ENCODE measurements around the gene OLAH. TPM values are rescaled to one million over a fixed set of nuclear protein-coding genes. Genes with fewer than 3 reads are reported as not detected.

OLAH gene
- total and polyA plus RNA-seq, 4 donors, result 0.49 to 20.6 (median 4.6) TPM; not detected in 1

GRCh38 chr10:15122477-15123030 lies 78.8 kb downstream of the OLAH start:
- ATAC-seq (ENCODE audit: insufficient read depth, low FRiP score) (no peak), DNase-seq (no peak)
- Histone ChIP-seq H3K27me3 (ENCODE audit: control insufficient read depth in 3 of 3, insufficient read depth in 3 of 3, low read length in 2 of 3) (no peaks in the 10 kb centered on the region), H3K4me3 (no peak overlapping the region), H3K9ac (ENCODE audit: insufficient read depth in 1 of 2, low read length in 2 of 2) (no peak overlapping the region), H3K4me1 (ENCODE audit: control insufficient read depth in 5 of 5, insufficient read depth in 5 of 5, low read length in 5 of 5) (no peaks in the 10 kb centered on the region), H3K36me3 (ENCODE audit: control insufficient read depth in 4 of 4, insufficient read depth in 4 of 4, low read length in 4 of 4) (peaks cover 4 to 33% (median 23%) of the 10 kb centered on the region in 4 donors), H3K9me3 (ENCODE audit: control insufficient read depth in 4 of 4, insufficient read depth in 3 of 4, low read length in 3 of 4) (peaks cover 0 to 2% (median 0%) of the 10 kb centered on the region in 4 donors), H3K27ac (ENCODE audit: low read depth in 1 of 2, low read length in 1 of 2) (no peak overlapping the region)
- 93 to 94% methylated on average over 9 of the region's 9 CpGs for WGBS, 2 donors
- TF ChIP-seq, protein P1, sequence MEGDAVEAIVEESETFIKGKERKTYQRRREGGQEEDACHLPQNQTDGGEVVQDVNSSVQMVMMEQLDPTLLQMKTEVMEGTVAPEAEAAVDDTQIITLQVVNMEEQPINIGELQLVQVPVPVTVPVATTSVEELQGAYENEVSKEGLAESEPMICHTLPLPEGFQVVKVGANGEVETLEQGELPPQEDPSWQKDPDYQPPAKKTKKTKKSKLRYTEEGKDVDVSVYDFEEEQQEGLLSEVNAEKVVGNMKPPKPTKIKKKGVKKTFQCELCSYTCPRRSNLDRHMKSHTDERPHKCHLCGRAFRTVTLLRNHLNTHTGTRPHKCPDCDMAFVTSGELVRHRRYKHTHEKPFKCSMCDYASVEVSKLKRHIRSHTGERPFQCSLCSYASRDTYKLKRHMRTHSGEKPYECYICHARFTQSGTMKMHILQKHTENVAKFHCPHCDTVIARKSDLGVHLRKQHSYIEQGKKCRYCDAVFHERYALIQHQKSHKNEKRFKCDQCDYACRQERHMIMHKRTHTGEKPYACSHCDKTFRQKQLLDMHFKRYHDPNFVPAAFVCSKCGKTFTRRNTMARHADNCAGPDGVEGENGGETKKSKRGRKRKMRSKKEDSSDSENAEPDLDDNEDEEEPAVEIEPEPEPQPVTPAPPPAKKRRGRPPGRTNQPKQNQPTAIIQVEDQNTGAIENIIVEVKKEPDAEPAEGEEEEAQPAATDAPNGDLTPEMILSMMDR (IDR thresholded peaks at IDR 0.05; ENCODE audit: control extremely low read depth, extremely low read depth), result no peak

Other genes starting within 250 kb of the OLAH start
- 1 to 10 TPM; 2.1 to 3.1 TPM for gene CDNF, start 205.9 kb upstream of the OLAH start, total RNA-seq
- gene CDNF, start 205.9 kb upstream of the OLAH start, polyA plus RNA-seq, result 1 to 10 TPM in 1 of 2 donors, under 1 TPM in 1; 0.60 to 1.7 TPM
- 10 to 100 TPM; 11.1 to 13.6 TPM for gene HSPA14, start 205.6 kb upstream of the OLAH start, total RNA-seq
- 10 to 100 TPM; 11.5 to 12.5 TPM for gene HSPA14, start 205.6 kb upstream of the OLAH start, polyA plus RNA-seq
- gene MSANTD7, start 205.6 kb upstream of the OLAH start, total RNA-seq, result 10 to 100 TPM in 1 of 2 donors, 1 to 10 TPM in 1; 9.4 to 17.2 TPM
- 1 to 10 TPM; 2.2 to 4.8 TPM for gene MSANTD7, start 205.6 kb upstream of the OLAH start, polyA plus RNA-seq
- 1 to 10 TPM; 6.9 to 7.7 TPM for gene SUV39H2, start 165.1 kb upstream of the OLAH start, total RNA-seq
- gene SUV39H2, start 165.1 kb upstream of the OLAH start, polyA plus RNA-seq, result 1 to 10 TPM; 2.6 to 3.8 TPM
- 10 to 100 TPM in 1 of 2 donors, 1 to 10 TPM in 1; 9.9 to 14.9 TPM for gene DCLRE1C, start 89.8 kb upstream of the OLAH start, total RNA-seq
- gene DCLRE1C, start 89.8 kb upstream of the OLAH start, polyA plus RNA-seq, result 1 to 10 TPM; 3.0 to 5.5 TPM
- 1 to 10 TPM; 1.2 to 3.5 TPM for gene MEIG1, start 84.6 kb upstream of the OLAH start, total RNA-seq
- 1 to 10 TPM; 1.0 to 1.5 TPM for gene MEIG1, start 84.6 kb upstream of the OLAH start, polyA plus RNA-seq
- 1 to 10 TPM; 1.9 to 4.0 TPM for gene ACBD7, start 44.8 kb downstream of the OLAH start, total RNA-seq
- gene ACBD7, start 44.8 kb downstream of the OLAH start, polyA plus RNA-seq, result under 1 TPM; 0.19 to 0.35 TPM
- 10 to 100 TPM; 10.2 to 17.0 TPM for gene RPP38, start 53.4 kb downstream of the OLAH start, total RNA-seq
- gene RPP38, start 53.4 kb downstream of the OLAH start, polyA plus RNA-seq, result 10 to 100 TPM; 19.3 to 25.5 TPM
- gene NMT2, start 124.8 kb downstream of the OLAH start, total RNA-seq, result 10 to 100 TPM in 1 of 2 donors, 1 to 10 TPM in 1; 9.2 to 20.0 TPM
- gene NMT2, start 124.8 kb downstream of the OLAH start, polyA plus RNA-seq, result 1 to 10 TPM; 3.5 to 3.6 TPM